HPDE6-E6E7 (cell line): ENCODE data around the gene CSPG4.
"Not testable (repeated sequence)": the region's sequence is repeated elsewhere in the genome, so short reads cannot be mapped to it uniquely, and the experiment has no call there.

ENCODE experiments used
- DNase-seq: peaks from one replicate; pipeline ENCODE4 v3.0.0; 2011; ENCODE audit warnings: missing footprints; ENCODE audit errors: extremely low spot score

The CSPG4 gene

DNA sequence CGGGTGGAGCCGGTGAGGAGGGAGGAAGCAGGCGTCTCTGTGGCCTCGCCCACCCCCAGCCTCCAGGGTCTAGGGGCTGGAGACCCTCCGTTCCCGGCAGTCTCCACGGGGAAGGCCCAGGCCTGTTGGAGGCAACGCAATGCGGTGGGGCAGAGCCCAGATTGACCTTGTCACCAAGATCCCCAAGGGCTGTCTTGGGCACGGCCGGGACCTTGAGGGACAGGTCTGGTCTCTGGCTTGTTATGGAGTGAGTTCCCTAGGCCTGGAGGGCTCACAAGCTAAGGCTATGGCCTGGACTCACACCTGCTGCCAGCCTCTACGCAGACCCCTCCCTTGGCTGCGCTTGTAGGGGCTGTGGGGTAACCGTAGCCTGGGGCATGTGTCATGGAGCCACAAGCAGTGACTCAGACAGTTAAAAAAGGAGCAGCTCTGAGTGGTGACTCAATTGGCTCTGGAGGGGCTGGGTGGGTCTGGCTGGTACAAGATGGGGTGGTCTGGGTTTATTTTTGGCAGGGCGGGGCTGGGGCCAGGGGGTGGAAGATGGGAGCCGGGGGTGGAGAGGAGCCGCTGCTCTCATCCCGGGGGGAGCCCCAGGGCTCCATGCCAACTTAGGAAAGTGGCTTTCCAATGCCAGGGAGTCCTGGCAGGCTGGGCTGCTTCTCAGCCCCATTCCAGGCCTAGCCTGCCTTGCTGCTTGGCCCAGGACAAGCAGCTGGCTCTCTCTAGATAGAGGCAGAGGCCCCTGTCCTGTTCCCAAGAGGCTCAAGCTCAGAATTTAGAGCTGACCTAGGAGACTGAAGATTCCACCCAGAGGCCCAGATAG is 9.0 kb downstream of the CSPG4 start:
- not testable (repeated sequence) for DNase-seq

DNA sequence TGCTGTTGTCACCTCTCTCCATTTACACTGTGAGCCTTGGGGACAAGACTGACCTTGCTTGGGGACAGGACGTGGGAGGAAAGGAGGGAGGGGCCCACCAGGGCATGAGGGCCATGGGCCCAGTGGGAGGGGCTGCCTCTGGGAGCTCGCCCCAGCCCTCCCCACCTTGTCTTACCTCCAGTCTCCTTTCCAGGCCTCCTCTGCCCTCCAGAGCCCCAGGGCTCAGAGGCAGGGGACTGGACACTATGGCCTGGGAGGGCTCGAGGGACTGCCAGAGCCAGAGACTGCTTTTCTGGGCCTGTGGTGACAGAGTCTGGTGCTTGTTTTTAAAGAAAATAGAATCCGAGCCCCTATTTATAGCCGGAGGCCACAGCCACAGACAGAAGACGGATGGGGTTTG is 10.2 kb downstream of the CSPG4 start:
- no peak for DNase-seq

DNA sequence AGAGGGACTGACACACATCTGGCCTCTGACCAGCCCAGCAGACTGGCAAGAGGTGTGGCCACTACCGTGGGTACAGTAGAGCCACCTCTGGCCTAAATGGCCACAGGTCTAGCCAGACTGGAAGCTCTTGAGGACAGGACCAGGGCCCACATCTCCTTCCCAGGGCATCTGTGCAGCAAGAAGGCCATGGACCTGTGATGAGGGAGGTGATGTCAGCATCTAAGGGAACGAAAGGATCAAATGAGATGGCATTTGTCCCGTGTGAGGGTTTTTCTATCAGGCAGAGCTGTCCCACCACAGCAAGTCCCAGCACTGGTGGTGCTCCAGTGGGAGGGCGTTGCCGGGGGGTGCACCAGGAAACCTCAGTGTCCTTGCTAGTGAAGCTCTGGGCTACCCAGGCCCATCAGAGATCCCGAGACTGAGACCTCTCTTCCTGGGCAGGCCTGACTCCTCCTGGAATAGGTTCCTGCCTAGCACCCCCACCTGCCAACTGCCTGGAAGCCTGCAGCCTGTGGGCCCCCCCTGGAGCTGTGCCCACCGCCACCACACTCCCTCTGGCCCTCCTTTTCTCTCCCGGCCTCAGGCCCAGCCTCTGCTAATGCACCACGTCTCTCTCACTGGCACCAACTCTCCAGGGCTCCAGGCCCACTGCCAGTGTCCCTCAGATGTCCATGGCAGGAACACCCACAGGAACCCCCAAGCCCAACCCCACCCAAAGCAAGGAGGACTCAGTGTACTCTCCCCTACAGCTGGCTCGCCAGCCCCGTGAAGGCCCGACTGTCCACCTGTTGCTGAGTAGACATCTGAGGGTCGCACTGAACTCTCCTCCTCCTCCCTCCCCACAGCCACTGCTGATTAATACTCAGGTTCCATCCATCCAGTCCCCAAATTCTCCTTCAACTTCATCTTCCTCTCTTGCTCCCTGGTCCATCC is 11.3 kb downstream of the CSPG4 start:
- DNase-seq: not testable (repeated sequence)

GRCh38 chr15:75699961-75700874 is 12.4 kb downstream of the CSPG4 start:
- not testable (repeated sequence) for DNase-seq

DNA sequence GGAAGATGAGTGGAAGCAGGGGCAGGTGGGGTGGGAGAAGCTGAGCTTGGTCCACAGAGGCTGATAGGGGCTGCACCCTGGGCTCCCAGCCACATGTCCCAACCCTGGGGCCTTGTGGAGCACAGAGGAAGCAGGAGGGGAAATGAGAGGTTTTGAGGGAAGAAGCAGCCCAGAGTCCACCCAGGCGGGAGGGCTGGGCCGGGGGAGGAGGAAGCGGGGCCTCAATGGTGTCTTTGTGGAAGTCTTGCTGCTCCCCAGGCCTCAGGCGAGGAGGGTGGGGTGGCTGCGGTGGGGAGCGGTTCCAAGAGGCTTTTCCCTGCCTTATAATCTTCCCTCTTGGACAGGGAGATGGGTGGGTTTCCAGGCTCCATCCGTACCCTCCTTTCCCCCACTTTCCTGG is 13.1 kb downstream of the CSPG4 start:
- DNase-seq: not testable (repeated sequence)

DNA sequence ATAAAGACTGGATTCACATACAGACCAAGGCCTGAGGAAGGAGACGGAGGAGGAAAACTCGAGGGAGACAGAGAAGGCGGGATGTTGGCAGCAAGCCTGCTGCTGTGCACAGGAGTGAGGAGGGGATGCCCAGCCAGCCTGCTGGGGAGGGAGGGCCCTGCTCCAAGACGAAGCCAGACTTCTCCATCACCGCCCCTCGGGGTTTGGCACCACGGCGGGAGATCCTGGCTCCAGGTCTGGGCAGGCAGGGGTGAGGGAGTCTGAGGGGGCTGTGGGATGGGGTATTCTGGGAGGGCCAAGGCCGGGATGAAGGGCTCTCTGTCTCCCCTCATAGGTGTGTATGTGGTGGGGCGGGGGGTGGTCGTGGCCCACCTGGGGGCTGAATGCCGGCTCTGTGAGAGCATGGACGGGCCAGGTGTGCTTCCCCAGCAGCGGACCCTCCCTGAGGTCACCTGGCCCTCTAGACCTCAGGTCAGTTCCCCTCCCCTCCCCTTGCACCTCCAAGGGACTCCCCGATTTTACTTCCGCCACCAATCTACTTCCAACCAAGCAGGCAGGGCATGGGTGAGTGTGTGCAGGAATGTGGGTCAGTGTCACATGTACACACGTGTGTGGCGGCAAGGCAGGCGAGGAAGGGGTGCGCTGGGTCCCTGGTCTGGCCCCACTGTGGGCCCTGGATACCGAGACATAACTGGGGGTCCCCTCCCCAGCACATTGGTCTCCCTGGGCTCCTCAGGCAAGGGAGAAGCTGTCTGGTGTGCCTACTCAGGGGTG is 14.5 kb downstream of the CSPG4 start:
- not testable (repeated sequence) for DNase-seq

- DNase-seq: no peak
These were observed 15.1 kb downstream of the CSPG4 start for GRCh38 chr15:75697523-75697922.

- DNase-seq: no peak
These were observed 15.8 kb downstream of the CSPG4 start for GRCh38 chr15:75696854-75697259.

GRCh38 chr15:75696311-75696720 is 16.3 kb downstream of the CSPG4 start:
- no peak for DNase-seq

GRCh38 chr15:75695634-75696310 is 16.9 kb downstream of the CSPG4 start:
- DNase-seq: no peak

DNA sequence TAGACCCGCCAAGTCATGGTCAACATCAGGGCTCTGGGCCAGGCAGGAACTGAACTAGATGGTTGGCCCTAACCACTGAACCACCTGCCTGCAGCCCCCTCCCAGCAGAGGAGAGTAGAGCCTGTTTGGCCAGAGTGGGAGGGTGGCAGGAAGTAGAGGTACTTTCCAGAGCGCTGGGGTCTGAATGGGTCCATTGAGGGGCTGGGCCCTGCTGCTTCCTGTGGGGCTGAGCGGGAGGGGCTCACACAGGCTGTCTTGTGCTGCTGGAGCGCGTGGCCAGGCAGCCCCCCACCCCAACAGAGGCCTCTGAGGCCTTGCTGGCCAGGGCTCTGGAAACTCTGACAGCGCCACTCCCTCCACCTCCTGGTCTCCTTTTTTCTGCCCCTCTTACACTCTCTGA is 17.4 kb downstream of the CSPG4 start:
- no peak for DNase-seq

- DNase-seq: peak; percentile 84
These were observed 18.1 kb downstream of the CSPG4 start for GRCh38 chr15:75694241-75695182.

DNA sequence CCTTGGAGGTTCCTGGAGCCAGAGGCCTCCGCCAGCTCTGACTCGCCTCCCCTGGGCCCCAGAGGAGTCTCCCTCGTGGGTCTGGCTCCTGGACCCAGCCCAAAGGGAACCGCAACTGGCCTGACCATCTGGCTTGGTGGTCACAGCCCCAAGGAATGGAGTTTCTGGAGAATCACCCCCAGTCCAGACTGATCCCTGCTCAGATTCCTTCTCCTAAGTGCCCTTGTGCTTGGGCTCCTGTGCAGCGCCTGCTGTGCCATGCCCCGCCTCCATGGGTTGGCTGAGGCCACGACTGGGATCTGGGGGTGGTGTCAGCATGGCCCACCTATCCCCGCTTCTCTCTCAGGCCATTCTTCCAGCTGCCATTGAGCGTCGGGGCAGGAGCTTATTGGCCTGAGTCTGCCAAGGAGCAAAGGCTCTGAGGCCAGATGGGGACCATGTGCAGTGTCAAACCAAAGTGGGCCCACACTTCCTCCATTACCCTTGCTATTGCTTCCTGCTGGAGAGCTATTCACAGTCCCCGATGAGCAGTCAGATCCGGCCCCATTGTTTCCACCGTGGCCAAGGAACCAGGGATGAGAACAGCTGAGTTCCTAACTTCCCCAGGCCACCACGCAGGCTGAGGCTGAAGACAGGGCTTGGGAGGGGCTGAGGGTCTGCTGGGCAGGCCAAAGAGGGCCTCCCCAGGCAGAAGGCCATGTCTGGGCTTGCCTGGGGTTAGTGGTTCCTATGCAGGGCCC is 19.0 kb downstream of the CSPG4 start:
- no peak for DNase-seq

DNA sequence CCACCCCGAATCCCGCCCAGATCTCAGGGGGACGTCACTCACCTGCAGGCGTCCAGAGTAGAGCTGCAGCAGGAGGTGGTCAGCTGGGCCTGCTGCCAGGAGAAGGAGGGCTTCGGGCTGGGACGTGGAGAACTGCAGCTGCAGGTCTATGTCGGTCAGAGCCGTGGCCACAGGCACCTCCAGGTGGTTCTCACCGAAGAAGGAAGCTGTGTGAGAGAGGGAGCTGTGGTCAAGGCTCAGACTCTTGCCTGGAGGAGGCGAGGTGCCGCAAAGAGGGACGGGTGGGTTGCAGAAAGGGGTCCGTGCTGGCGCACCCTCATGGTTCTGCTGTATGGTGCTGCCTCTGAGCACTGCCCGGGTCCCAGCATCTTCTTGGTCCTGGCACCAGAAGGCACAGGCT is 19.6 kb downstream of the CSPG4 start:
- DNase-seq: not testable (repeated sequence)

GRCh38 chr15:75692311-75692710 is 20.3 kb downstream of the CSPG4 start:
- DNase-seq: not testable (repeated sequence)

DNA sequence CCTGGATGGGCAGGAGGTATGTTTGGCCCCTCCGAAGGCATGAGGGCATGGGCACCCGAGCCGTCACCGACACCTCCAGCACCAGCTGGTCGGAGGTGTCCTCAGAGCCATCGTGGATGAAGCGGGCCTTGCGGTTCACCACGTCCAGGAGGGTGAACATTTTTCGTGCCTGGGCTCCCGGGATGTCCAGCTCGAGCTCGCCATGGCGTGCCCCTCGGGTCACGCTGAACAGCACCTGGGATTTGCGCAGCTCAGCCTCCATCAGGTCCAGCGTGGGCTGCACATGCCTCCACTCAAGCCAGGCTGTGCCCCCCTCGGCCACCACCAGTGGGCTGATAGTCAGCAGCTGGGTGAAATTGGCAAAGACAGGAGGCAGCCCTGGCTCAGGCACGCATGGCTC is 23.2 kb downstream of the CSPG4 start:
- not testable (repeated sequence) for DNase-seq

GRCh38 chr15:75688831-75689230 is 23.8 kb downstream of the CSPG4 start:
- DNase-seq: no peak

- no peak for DNase-seq
These were observed 24.4 kb downstream of the CSPG4 start for GRCh38 chr15:75688278-75688557.
